Liver (tissue), 3 donors: ENCODE data around the gene INTS6.

ENCODE experiments used
- CTCF ChIP-seq: fragments of 150-350 bp; IDR thresholded peaks from 2 replicates; pipeline ENCODE4 v1.5.1; 2017; ENCODE audit warnings: improper control_type of control experiment, low read depth, low read length; ENCODE audit not compliant: missing input control
- TAF1 ChIP-seq: conservative IDR thresholded peaks from 2 replicates; pipeline ENCODE4 v1.6.1; 2016; ENCODE audit warnings: antibody characterized with exemption, mild to moderate bottlenecking
- donor health status: healthy.
- donor health status: healthy.

GRCh38 chr13:51453207-51453958 is 547 bp upstream of the INTS6 start:
- no peak for TF ChIP-seq CTCF
- TF ChIP-seq TAF1, result no peak
